Neuronal stem cell (in vitro differentiated cells): ENCODE measurements around the gene POC1B.

Experiments used
- DNase-seq: peaks from one replicate; pipeline ENCODE4 v3.0.0-alpha.2; 2013; ENCODE audit warnings: low spot score
- H2AFZ ChIP-seq: one replicate; pipeline ENCODE4 v1.6.1; 2013; ENCODE audit warnings: mild to moderate bottlenecking, low read length, inconsistent platforms
- H2AK5ac ChIP-seq: 2 replicates; pipeline ENCODE4 v1.6.1; 2013; ENCODE audit warnings: low read depth, mild to moderate bottlenecking, inconsistent platforms, low read length, moderate library complexity, mixed read lengths
- H2BK120ac ChIP-seq: 2 replicates; pipeline ENCODE4 v1.6.1; 2013; ENCODE audit warnings: low read depth, mild to moderate bottlenecking, inconsistent platforms, low read length, moderate library complexity, mixed read lengths
- H2BK12ac ChIP-seq: one replicate; pipeline ENCODE4 v1.6.1; 2013; ENCODE audit warnings: low read length, inconsistent platforms
- H2BK15ac ChIP-seq: 2 replicates; pipeline ENCODE4 v1.6.1; 2013; ENCODE audit warnings: mild to moderate bottlenecking, low read length, inconsistent platforms, mixed read lengths
- H2BK5ac ChIP-seq: one replicate; pipeline ENCODE4 v1.6.1; 2013; ENCODE audit warnings: inconsistent platforms, mild to moderate bottlenecking, low read length, moderate library complexity
- H3K14ac ChIP-seq: one replicate; pipeline ENCODE4 v1.6.1; 2013; ENCODE audit warnings: low read length, inconsistent platforms
- H3K18ac ChIP-seq: 2 replicates; pipeline ENCODE4 v1.6.1; 2013; ENCODE audit warnings: low read length, inconsistent platforms
- H3K23ac ChIP-seq: 2 replicates; pipeline ENCODE4 v1.6.1; 2013; ENCODE audit warnings: low read depth, mild to moderate bottlenecking, mixed read lengths, low read length, inconsistent platforms; ENCODE audit not compliant: poor library complexity
- H3K27ac ChIP-seq: replicated peaks from 3 replicates; pipeline ENCODE4 v1.5.1; 2013; ENCODE audit warnings: low read length, inconsistent platforms
- H3K27me3 ChIP-seq, 3 experiments: 2 replicates each; pipeline ENCODE4 v1.6.1; 2013; ENCODE audit warnings: low read length in 3 of 3, mild to moderate bottlenecking in 2 of 3, inconsistent platforms in 1 of 3, low read depth in 1 of 3, mixed read lengths in 1 of 3, moderate library complexity in 1 of 3; ENCODE audit not compliant: control insufficient read depth in 3 of 3, insufficient read depth in 3 of 3
- H3K36me3 ChIP-seq, 2 donors: replicated peaks in 1 of 2; 2 replicates each; pipeline ENCODE4 v1.6.1; 2013; ENCODE audit warnings: low read length in 2 of 2; ENCODE audit not compliant: control insufficient read depth in 2 of 2, insufficient read depth in 2 of 2
- H3K4ac ChIP-seq: 2 replicates; pipeline ENCODE4 v1.6.1; 2013; ENCODE audit warnings: inconsistent platforms, mild to moderate bottlenecking, low read length, moderate library complexity
- H3K4me1 ChIP-seq, 2 donors: 1 replicate in 1 of 2; 2 replicates in 1 of 2; pipeline ENCODE4 v1.6.1; 2013; ENCODE audit warnings: low read length in 2 of 2, low read depth in 1 of 2; ENCODE audit not compliant: control insufficient read depth in 2 of 2, insufficient read depth in 1 of 2
- H3K4me2 ChIP-seq: one replicate; pipeline ENCODE4 v1.6.1; 2013; ENCODE audit warnings: mild to moderate bottlenecking, low read length, inconsistent platforms; ENCODE audit not compliant: insufficient read depth, poor library complexity, severe bottlenecking
- H3K4me3 ChIP-seq, 2 donors: 2 replicates each; pipeline ENCODE4 v1.5.1; 2013; ENCODE audit warnings: low read length in 2 of 2, mild to moderate bottlenecking in 2 of 2, inconsistent platforms in 1 of 2, moderate library complexity in 1 of 2
- H3K79me1 ChIP-seq: one replicate; pipeline ENCODE4 v1.6.1; 2013; ENCODE audit warnings: low read depth, mild to moderate bottlenecking, inconsistent platforms, low read length, moderate library complexity
- H3K9ac ChIP-seq: one replicate; pipeline ENCODE4 v1.6.1; 2013; ENCODE audit warnings: mild to moderate bottlenecking, low read depth, low read length, inconsistent platforms; ENCODE audit not compliant: poor library complexity
- H3K9me3 ChIP-seq, 2 donors: replicated peaks in 1 of 2; 2 replicates each; pipeline versions ENCODE3 to v1.6.1; 2013; ENCODE audit warnings: low read length in 2 of 2, mild to moderate bottlenecking in 2 of 2, inconsistent platforms in 1 of 2, low read depth in 1 of 2, mixed read lengths in 1 of 2, moderate library complexity in 1 of 2; ENCODE audit not compliant: control insufficient read depth in 2 of 2, insufficient read depth in 1 of 2
- H4K8ac ChIP-seq: one replicate; pipeline ENCODE4 v1.6.1; 2013; ENCODE audit warnings: low read depth, mild to moderate bottlenecking, inconsistent platforms, low read length, moderate library complexity
- H4K91ac ChIP-seq: one replicate; pipeline ENCODE4 v1.6.1; 2013; ENCODE audit warnings: low read length, low read depth, mild to moderate bottlenecking, inconsistent platforms; ENCODE audit not compliant: poor library complexity
- WGBS, 2 donors: extraction: QIAGEN DNeasy Blood & Tissue Kit; methylation state at CpG; one replicate each; pipeline ENCODE4 v1.1.7; 2013; ENCODE audit warnings: missing lambda C conversion rate in 2 of 2, mixed read lengths in 1 of 2; ENCODE audit not compliant: insufficient read length in 2 of 2, insufficient replicate concordance in 1 of 2; ENCODE audit errors: extremely low coverage in 2 of 2; 5-methylcytosine and 5-hydroxymethylcytosine counted together

POC1B gene

GRCh38 chr12:89492883-89493282, 33.0 kb downstream of the POC1B start:
- Histone ChIP-seq H3K79me1 (no peaks in the 10 kb centered on the region), H2BK12ac (no peak overlapping the region), H3K18ac (no peak overlapping the region), H3K4me2 (no peak overlapping the region), H4K8ac (no peak overlapping the region), H3K9ac (no peak overlapping the region), H3K27ac (no peak overlapping the region), H3K4me1 (no peaks in the 10 kb centered on the region), H2AK5ac (no peak overlapping the region), H3K4me3 (no peak overlapping the region), H3K4ac (no peak overlapping the region), H3K14ac (no peak overlapping the region), H3K36me3 (peaks cover 1 to 17% of the 10 kb centered on the region in 2 donors), H3K27me3 (no peaks in the 10 kb centered on the region), H4K91ac (no peak overlapping the region), H2BK5ac (no peak overlapping the region), H2BK15ac (no peak overlapping the region), H2BK120ac (no peak overlapping the region), H2AFZ (no peak overlapping the region), H3K23ac (no peak overlapping the region), H3K9me3 (no peaks in the 10 kb centered on the region)
- DNase-seq = no peak
- WGBS, 2 donors = no CpG with 5 or more reads among the region's 5 CpGs

- Histone ChIP-seq H2AFZ (no peak overlapping the region), H2BK12ac (no peak overlapping the region), H3K23ac (no peak overlapping the region), H3K14ac (no peak overlapping the region), H4K91ac (no peak overlapping the region), H3K9me3 (no peaks in the 10 kb centered on the region), H3K18ac (no peak overlapping the region), H3K4me2 (no peak overlapping the region), H2AK5ac (no peak overlapping the region), H3K9ac (no peak overlapping the region), H3K36me3 (peaks cover 1 to 17% of the 10 kb centered on the region in 2 donors), H3K27ac (no peak overlapping the region), H2BK120ac (no peak overlapping the region), H3K4me1 (peaks cover 0 to 3% of the 10 kb centered on the region in 2 donors), H3K27me3 (no peaks in the 10 kb centered on the region), H2BK15ac (no peak overlapping the region), H3K79me1 (no peaks in the 10 kb centered on the region), H2BK5ac (no peak overlapping the region), H4K8ac (no peak overlapping the region), H3K4ac (no peak overlapping the region), H3K4me3 (no peak overlapping the region)
- no peak for DNase-seq
- WGBS, 2 donors = no CpG with 5 or more reads among the region's 1 CpG
Observed at GRCh38 chr12:89490922-89491321, 34.9 kb downstream of the POC1B start.

GRCh38 chr12:89486264-89486663, 39.6 kb downstream of the POC1B start:
- Histone ChIP-seq H2BK12ac (no peak overlapping the region), H3K27ac (no peak overlapping the region), H3K36me3 (peaks cover 1 to 17% of the 10 kb centered on the region in 2 donors), H3K9ac (no peak overlapping the region), H3K23ac (no peak overlapping the region), H2BK120ac (no peak overlapping the region), H3K4me2 (no peak overlapping the region), H3K14ac (no peak overlapping the region), H3K4me3 (no peak overlapping the region), H2AFZ (no peak overlapping the region), H3K4me1 (peaks cover 0 to 3% of the 10 kb centered on the region in 2 donors), H2BK15ac (no peak overlapping the region), H3K9me3 (no peaks in the 10 kb centered on the region), H3K18ac (no peak overlapping the region), H2BK5ac (no peak overlapping the region), H3K27me3 (no peaks in the 10 kb centered on the region), H3K4ac (no peak overlapping the region), H3K79me1 (no peaks in the 10 kb centered on the region), H4K8ac (no peak overlapping the region), H2AK5ac (no peak overlapping the region), H4K91ac (no peak overlapping the region)
- DNase-seq = no peak
- WGBS, 2 donors = no CpG with 5 or more reads among the region's 2 CpGs

GRCh38 chr12:89484470-89484869, 41.4 kb downstream of the POC1B start:
- DNase-seq = no peak
- Histone ChIP-seq H3K79me1 (no peaks in the 10 kb centered on the region), H2AFZ (no peak overlapping the region), H2BK5ac (no peak overlapping the region), H3K4me1 (peaks cover 0 to 3% of the 10 kb centered on the region in 2 donors), H3K36me3 (peaks cover under 1 to 8% of the 10 kb centered on the region in 2 donors), H3K23ac (no peak overlapping the region), H3K18ac (no peak overlapping the region), H4K91ac (no peak overlapping the region), H2BK15ac (no peak overlapping the region), H3K14ac (no peak overlapping the region), H3K9me3 (no peaks in the 10 kb centered on the region), H3K4me3 (no peak overlapping the region), H4K8ac (no peak overlapping the region), H3K4ac (no peak overlapping the region), H3K27me3 (no peaks in the 10 kb centered on the region), H3K4me2 (no peak overlapping the region), H2BK12ac (no peak overlapping the region), H3K27ac (no peak overlapping the region), H2BK120ac (no peak overlapping the region), H2AK5ac (no peak overlapping the region), H3K9ac (no peak overlapping the region)
- no CpG with 5 or more reads among the region's 1 CpG for WGBS, 2 donors
